Measurements from ENCODE around the gene FRZB.

- no peak for TF ChIP-seq CTCF (IDR thresholded peaks at IDR 0.05)
- TF ChIP-seq POLR2A (IDR thresholded peaks at IDR 0.05), result no peak
Observed at GRCh38 chr2:182893666-182894065, 27.2 kb upstream of the FRZB start.

Data from thyroid gland (tissue), 4 donors.